Right lung (tissue), 5 donors: ENCODE measurements around the gene APBB2. TPM values are rescaled to one million over a fixed set of nuclear protein-coding genes. Genes with fewer than 3 reads are reported as not detected.
A peak's percentile ranks its signal among the peaks of the same experiment; 100 is the strongest.
"Not testable (repeated sequence)": the region's sequence is repeated elsewhere in the genome, so short reads cannot be mapped to it uniquely, and the experiment has no call there.

Experiments
- DNase-seq, 2 donors: peaks; one replicate each; pipeline ENCODE4 v3.0.0-alpha.2; 2013
- polyA plus RNA-seq, 5 donors: library from polyadenylated mRNA; unstranded; fragments of 120-200 nt; gene quantifications; one replicate each; pipeline versions ENCODE4 v1.2.1 to v1.2.3, GENCODE V29; 2013; ENCODE audit warnings: inconsistent platforms in 1 of 5, low replicate concordance in 1 of 5; ENCODE audit not compliant: insufficient read length in 5 of 5, insufficient read depth in 1 of 5

Gene APBB2
- polyA plus RNA-seq, 5 donors = 30.5 to 60.4 (median 48.7) TPM

DNA sequence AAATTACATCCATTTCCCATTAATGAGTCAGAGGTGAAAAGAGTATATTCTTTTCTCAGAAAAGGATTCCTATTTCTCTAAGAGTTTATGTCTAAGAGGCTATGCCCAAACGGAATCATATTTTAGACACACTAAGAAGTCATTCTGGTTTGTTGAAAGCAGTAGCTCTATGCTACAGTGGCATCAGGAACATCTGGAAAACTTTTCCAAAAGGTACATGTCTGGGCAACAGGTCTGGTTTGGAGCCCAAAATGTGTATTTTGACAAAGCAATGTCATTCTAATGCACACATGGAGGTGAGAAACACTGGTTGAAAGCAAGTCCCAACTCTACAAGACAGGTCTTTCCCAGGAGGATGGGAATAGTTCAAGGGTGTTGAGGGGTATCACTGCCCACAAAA lies 56.1 kb downstream of the APBB2 start:
- no peak for DNase-seq

DNA sequence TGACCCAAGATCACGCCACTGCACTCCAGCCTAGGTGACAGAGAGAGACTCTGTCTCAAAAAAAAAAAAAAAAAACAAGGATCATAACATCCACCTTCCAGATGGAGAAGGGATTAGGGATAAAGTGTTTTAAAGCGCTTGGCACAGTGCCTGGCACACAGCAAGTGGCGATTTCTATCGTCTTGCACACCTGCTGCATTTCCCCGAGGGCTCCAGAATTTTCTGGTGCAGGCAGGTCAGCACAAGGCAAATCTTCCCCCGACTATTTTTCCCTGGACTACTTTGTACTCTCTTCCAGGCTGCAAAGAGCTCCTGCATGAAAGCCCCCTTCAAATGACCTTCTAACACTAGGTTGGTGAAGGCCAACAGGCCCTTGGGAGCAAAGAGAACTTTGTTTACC lies 57.3 kb downstream of the APBB2 start:
- DNase-seq = no peak

DNA sequence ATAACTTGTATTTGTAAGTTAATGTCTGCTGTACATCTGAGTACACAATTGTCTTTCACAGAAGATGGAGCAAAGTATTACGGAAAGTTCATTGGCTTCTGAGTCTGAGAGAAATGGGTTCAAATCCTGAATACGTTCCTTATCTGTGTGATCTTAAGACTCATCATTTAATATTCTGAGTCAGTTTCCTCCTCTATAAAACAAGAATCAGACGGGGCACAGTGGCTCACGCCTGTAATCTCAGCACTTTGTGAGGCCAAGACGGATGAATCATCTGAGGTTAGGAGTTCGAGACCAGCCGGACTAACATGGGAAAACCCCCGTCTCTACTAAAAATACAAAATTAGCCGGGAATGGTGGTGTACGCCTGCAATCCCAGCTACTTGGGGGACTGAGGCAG lies 57.8 kb downstream of the APBB2 start:
- DNase-seq = no peak

DNA sequence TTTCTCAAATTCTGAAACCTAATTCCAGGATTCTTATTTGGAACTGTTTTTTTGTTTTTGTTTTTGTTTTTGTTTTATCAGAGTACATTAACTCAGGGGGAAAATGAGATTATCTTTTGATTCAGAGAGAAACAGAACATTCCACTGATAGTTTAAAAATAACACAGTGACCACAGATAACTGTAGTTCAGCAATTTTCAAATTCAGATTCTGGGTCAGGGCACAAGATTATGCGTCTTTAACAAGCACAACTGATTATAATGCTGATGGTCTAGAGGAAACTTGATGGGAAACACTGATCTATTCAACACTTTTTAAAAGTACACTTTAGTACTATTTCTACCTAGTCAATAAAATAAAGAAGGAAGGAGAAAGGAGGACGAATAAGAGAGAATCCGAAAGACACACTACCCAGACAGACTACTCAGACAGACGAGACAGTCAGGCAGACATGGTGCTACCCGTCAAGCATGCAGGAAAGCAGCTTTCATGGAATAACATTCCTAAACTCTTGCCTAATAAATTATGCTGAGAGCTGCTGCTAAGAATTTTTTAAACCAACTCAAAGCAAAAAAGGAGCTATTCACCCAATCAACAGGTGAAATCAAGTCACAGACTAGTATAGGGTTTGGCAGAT lies 59.0 kb downstream of the APBB2 start:
- no peak for DNase-seq

DNA sequence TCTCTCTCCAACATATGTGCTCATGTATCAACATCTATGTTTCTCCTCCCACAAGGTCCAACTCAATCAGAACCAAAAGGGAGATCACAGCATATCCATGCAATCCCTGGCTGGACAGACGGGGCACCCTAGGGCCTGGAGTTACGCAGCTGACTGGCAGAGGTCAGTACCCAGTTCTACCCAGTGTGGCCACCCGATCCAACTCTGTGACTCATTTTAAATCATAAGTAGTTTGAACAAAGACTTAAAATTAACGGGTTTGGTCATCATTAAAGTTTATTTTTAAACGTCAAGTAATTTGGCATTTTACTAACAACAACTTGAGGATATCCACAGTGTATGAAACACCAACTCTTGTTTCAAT lies 59.5 kb downstream of the APBB2 start:
- no peak for DNase-seq

DNA sequence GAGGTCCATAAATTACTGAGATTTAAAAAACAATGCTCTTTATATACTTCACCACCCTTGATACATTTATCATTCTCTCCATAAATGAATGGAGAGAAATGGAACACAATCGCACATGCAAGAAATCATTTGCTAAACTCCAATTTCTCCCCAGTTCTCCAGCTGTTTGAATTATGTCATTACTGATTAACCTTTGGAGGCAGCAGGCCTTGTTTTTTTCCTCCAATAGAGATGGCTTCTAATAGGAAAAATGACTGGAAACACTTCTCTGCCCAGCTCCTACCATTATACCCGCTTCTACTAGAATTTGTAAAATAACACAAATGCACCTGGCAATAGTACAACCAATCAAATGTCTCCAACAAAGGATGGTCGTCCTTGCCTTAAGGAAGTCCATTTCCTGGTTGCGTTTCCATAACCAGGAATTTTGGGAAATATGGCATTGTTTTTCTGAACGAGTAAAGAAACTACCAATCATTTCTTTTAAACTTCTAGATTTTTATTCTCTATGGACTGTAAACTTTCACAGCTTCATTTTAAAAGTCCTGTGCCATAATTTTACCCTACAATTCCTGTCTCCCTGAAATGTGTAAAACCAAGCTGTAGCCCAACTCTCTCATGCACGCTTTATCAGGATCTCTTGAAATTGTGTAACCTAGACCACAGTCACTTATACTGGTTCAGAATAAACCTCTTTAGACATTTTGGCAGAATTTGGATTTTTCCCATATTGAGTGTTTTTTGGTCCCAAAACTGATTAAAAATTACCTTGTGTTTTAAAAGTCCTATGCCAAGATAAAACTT lies 60.1 kb downstream of the APBB2 start:
- DNase-seq = no peak

DNA sequence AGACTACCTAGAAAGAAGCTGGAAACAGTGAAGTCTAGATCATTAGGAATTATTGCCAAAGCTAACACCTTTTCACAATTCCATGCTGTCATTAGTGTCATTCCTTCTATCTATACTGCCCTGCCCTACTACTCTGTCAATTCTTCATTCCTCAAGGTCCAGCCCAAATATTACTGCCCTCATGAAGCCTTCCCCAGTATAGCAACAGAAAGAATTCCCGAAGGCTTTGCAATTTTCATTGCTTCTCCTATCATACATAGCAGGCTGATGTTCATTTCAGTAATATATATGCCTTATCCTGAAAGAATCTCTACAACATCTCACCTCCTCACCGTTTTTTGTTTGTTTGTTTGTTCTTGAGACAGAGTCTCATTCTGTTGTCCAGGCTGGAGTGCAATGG lies 63.9 kb downstream of the APBB2 start:
- no peak for DNase-seq

DNA sequence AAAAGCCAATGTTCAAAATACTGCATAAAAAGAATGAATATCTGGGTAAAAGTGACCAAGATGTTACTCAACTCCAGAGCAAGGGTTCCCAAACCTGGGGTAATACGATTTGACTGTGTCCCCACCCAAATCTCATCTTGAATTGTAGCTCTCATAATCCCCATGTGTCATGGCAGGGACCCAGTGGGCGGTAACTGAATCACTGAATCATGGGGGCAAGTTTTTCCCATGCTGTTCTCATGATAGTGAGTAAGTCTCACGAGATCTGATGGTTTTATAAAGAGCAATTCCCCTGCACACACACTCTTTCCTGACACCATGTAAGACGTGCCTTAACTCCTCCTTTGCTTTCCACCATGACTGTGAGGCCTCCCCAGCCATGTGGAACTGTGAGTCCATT lies 64.8 kb downstream of the APBB2 start:
- DNase-seq = not testable (repeated sequence)

DNA sequence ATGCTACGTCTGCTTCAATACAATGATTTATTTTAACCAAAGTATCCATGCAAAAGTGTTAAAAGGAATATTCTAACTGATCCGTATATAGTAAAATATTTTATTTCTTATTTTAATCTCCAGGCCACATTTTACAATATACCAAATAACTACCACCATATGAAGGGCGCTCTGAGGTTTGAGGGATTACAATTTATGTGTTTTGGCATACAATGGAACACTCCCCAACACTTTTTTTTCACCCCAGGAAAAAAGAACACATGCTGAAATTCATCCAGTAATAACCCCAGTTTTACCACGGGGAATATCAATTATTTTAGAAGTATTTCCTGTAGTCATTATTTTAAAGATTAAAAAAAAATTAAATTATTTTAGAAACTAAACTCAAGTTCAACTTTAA lies 65.4 kb downstream of the APBB2 start:
- DNase-seq = no peak

DNA sequence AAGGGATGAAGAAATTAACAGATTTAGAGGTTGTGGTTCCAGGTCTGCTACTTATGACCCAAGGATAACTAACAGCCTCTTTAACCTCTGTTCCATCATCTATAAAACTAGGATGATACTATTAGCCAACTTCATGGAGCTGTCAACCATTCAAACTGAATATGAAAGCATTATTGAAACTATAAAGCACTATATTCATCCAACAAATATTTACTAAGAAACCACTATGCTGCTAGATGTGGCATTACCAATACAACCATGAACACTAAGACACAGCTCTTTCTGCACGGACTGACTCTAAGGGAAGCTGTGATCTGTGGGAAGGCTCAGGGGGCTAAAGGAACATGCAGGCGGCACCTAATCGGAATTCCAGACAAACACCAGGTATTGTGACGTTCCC lies 66.0 kb downstream of the APBB2 start:
- DNase-seq = no peak

DNA sequence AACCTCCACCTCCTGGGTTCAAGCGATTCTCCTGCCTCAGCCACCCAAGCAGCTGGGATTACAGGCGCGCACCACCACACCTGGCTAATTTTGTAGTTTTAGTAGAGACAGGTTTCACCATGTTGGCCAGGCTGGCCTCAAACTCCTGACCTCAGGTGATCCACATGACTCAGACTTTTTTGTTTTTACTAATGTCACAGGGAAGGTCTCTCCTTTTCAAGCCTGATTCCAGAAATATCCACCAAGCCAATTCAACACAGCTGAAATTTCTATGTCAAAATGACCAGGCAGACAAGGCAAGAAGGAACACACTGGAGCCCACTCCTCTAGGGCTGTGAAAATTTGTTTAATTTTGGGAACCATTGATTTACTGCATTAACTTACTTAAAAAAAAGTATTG lies 66.8 kb downstream of the APBB2 start:
- not testable (repeated sequence) for DNase-seq

DNA sequence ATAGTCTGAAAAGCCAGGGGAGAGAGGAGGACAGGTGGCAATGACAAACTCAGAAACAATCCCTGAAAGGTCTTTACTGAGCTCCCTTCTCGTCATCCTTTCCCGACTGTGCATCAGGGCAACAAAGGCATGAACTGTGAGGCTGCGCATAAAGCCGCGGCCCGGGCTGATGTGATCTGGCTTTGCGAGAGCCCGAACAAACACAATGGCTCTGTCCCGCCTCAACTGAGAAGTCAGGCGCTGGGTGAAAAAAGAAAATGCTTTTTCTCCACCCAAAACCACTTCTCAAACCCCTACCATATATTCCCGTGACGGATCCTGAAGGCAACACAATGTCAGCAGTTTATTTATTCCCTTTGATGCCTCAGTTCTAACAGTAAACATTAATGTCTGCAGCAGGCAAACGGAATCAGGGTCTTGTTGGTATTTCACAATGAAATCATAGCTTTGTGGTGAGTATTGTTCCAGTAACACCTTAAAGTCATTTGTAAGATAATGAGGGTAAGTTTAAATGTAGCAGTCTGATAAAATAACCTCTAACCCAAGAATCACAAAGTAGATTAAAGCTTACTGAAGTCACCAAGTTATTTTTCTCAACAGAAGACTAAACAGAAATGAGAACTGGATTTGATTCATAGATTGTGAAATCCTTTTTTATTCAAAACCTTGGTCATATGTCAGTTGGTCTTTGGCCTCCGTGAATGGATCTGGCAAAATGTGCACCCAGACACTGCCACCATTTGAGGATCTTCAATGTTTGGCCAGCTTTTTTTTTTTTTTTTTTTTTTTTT lies 67.4 kb downstream of the APBB2 start:
- no peak for DNase-seq

DNA sequence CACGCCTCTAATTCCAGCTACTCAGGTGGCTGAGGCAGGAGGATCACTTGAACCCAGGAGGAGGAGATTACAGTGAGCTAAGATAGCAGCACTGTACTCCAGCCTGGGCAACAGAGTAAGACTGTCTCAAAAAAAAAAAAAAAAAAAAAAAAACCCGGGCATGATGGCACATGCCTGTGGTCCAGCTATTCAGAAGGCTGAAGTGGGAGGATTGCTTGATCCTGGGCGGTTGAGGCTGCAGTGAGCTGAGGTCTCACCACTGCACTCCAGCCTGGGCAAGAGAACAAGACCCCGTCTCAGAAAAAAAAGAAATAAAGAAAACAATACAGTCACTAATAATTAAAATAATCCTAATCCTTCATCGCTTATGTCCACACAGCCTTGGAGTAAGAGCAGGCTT lies 68.1 kb downstream of the APBB2 start:
- no peak for DNase-seq

DNA sequence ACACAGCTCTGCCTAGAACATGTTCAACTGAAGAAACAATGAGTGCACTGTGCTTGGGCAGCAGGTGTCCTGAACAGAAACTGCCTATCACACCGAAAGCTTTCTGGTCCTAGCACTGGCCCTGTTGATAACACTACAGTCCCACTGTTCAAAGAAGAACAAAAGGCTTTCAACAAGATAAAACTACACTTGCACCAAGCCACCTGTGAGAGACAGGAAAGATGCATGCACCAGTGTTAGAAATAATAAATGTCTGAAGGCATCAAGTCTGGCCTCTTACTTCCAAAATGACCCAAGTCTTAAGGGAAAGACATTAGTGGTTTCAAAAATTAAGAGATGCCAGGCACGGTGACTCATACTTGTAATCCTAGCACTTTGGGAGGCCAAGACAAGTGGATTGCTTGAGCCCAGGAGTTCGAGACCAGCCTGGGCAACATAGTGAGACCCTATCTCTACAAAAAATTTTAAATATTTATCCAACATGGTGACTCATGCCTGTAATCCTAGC lies 68.7 kb downstream of the APBB2 start:
- DNase-seq = no peak

DNA sequence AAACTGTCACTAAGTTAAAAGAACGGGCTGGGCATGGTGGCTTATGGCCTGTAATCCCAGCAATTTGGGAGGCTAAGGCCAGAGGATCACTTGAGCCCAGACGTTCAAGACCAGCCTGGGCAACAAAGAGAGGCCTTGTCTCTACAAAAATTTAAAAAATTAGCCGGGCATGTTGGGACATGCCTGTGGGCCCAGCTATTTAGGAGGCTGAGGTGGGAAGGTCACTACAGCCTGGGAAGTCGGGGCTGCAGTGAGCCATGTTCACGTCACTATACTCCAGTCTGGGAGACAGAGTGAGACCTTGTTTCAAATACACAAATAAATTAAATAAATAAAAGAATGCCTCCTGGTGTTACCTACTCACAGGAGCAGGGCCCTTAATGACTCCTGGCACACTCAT lies 69.5 kb downstream of the APBB2 start:
- no peak for DNase-seq

DNA sequence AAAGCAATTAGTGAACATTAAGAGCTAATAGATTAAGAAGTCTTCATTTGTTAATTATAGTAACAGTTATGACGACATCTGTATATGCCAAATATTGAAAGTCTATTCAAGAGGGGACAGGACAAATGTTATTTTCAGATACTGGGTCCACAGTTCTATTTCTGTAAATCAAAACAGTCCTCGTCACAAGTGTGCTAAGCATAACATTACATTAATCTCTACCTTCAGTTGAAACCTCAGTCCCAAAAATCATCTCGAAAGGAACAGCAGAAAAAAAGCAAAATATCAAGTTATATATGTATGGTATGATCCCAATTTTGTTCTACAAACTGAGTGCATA lies 70.3 kb downstream of the APBB2 start:
- no peak for DNase-seq

DNA sequence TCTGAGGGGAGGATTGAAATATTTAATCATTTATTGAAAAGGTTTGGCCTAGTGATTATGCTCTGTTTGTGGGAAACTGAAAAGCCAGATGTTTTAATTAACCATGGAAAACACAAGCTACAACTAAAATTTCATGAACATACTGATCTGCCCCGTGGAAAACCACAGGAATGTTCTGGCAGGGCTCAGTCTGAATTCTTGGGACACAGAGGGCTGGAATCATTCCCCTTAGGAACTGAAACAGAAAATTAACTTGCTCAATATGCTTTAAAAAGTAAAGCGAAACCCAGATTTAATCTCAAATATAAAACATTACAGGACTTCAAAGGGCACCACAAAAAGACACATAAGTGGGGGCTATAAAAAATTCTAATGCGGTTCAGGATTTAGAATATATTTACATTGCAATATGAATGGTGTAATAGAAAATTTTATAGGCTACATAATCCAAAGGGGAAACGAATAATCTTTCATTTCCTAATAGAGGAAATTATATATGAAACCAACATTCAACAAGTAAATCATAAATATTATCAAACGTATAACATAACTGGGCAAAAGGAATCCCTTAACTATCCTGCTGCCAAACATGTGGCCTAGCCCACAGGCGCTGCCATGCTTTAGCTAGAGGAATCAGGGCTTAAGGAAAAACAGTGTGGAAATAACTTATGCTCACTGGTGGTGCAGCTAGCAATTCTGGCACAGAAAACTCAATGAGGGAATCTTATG lies 70.9 kb downstream of the APBB2 start:
- DNase-seq = peak; percentile 66 to 70

DNA sequence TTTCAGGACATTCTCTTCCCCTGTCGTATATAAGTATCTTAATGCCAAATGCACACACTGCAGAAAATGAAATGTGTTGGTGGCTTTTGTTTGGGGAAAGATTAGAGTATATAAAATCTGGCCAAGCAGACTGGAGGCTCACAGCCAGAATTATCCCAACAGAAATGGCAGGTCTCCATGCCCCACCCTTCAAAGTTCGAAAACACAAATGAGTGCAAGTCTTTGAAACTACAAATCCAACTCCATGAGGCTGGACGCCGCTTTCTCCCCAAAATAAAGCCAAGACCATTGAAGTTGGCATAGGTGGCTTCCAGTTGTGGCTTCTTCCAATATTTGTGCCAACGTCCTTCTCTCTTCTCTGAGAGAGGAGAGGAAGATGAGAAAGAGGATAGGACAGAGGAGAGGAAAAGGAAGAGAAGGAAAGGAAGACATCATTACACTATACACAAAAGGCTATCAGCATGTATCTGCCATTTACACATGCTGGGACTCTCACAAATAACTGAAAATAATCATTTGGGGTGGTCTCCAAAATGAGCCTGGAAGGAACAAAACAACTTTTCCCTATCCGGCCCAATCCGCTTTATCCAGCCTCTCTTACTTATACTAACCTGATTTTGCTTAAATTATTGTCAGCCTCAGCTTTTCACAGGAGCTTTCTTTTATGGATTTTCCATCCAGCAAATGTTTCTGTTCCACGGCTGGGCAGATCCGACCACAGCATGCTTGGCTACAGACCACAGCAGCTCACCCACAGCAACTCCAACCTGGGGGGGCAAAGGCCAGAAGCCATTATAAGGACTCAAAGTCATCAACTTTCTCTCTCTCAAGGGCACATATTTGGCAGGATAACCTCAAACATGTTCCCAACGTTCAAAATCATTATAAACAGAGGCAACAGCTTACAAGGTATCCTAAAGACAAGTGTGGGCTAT lies 71.7 kb downstream of the APBB2 start:
- DNase-seq = peak in 1 of 2 donors; percentile 36

DNA sequence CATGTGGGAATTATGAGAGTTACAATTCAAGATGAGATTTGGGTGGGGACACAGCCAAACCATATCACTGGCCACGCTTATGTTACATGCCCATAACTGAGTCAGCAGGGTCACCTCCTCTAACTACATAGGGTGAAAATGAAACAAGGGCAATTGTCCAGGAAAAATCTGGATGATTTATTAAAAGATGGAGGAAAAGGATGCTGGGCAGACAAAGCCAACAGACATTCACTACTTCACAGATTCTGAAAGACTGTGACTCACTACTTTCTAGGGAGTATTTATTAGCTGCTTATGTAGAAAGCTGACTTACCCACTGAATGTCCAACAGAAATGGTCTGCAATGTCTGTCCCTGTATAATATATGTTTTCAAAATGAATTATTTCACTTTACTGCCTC lies 72.4 kb downstream of the APBB2 start:
- DNase-seq = no peak

DNA sequence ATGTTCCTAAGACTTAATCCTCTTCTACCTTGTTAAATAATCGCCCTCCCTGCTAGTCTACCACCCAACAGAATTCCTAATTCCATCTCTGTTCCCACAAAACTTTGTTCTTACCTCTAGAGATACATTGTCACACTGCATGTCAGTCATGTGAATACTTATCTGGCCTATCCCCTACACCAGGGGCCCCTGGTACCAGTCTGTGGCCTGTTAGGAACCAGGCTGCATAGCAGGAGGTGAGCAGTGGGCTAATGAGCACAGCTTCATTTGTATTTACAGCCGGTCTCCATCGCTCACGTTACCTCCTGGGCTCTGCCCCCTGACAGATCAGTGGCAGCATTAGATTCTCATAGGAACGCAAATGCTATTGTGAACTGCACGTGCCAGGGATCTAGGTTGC lies 73.9 kb downstream of the APBB2 start:
- no peak for DNase-seq

DNA sequence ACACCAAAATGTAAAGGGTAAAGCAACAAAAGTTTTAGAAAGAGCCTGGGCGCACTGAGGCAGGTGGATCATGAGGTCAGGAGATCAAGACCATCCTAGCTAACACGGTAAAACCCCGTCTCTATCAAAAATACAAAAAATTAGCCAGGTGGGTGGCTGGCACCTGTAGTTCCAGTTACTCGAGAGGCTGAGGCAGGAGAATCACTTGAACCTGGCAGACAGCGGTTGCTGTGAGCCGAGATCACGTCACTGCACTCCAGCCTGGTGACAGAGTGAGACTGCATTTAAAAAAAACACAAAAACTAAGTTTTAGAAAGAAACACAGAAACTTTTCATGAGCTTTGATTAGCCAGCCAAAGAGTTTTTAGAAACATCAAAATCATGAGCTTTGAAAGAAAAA lies 76.5 kb downstream of the APBB2 start:
- no peak for DNase-seq
